K562 (cell line): Measurements from ENCODE around the gene ZDHHC24.
"Not testable (repeated sequence)": the region's sequence is repeated elsewhere in the genome, so short reads cannot be mapped to it uniquely, and the experiment has no call there.

Experiments used
- ARHGAP35 ChIP-seq: fragments of 450-650 bp; IDR thresholded peaks from 2 replicates; pipeline ENCODE4 v1.6.1; 2018; ENCODE audit not compliant: partially characterized antibody
- HNRNPL ChIP-seq: fragments of 200-400 bp; formaldehyde crosslinking; IDR thresholded peaks from 2 replicates; pipeline ENCODE4 v1.6.1; 2017; ENCODE audit warnings: low read depth, mild to moderate bottlenecking, low read length
- NFYB ChIP-seq: IDR thresholded peaks from 2 replicates; pipeline ENCODE4 v1.6.1; 2011; ENCODE audit warnings: mild to moderate bottlenecking, moderate library complexity; ENCODE audit not compliant: insufficient read length; ENCODE audit errors: extremely low read depth
- TF ChIP-seq, protein P1 (sequence below), 3 experiments: IDR thresholded peaks in 2 of 3; conservative IDR thresholded peaks in 1 of 3; 2 replicates each; pipeline ENCODE4 v1.5.1; 2011 to 2012; ENCODE audit warnings: low read length in 3 of 3, mild to moderate bottlenecking in 3 of 3, control low read depth in 2 of 3, improper control_type of control experiment in 1 of 3, inconsistent platforms in 1 of 3, low read depth in 1 of 3, mixed read lengths in 1 of 3, moderate library complexity in 1 of 3; ENCODE audit not compliant: insufficient read depth in 2 of 3
- TF ChIP-seq, protein P2 (sequence below): sonication (generic); formaldehyde crosslinking; IDR thresholded peaks from 2 replicates; pipeline ENCODE4 v1.8.1; 2022; ENCODE audit warnings: missing genetic modification reagents

DNA sequence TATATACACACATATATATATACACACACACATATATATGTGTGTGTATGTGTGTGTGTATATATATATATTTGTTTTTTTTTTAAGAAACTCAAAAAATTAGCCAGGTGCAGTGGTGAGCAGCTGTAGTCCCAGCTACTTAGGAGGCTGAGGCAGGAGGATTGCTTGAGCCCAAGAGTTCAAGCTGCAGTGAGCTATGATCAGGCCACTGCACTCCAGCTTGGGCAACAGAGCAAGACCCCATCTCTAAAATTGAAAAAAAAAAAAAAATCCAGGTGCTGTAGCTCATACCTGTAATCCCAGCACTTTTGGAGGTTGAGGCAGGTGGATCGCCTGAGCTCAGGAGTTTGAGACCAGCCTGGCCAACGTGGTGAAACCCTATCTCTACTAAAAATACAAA is 43.5 kb upstream of the ZDHHC24 start:
- not testable (repeated sequence) for TF ChIP-seq HNRNPL, NFYB, ARHGAP35
- TF ChIP-seq, protein P1, sequence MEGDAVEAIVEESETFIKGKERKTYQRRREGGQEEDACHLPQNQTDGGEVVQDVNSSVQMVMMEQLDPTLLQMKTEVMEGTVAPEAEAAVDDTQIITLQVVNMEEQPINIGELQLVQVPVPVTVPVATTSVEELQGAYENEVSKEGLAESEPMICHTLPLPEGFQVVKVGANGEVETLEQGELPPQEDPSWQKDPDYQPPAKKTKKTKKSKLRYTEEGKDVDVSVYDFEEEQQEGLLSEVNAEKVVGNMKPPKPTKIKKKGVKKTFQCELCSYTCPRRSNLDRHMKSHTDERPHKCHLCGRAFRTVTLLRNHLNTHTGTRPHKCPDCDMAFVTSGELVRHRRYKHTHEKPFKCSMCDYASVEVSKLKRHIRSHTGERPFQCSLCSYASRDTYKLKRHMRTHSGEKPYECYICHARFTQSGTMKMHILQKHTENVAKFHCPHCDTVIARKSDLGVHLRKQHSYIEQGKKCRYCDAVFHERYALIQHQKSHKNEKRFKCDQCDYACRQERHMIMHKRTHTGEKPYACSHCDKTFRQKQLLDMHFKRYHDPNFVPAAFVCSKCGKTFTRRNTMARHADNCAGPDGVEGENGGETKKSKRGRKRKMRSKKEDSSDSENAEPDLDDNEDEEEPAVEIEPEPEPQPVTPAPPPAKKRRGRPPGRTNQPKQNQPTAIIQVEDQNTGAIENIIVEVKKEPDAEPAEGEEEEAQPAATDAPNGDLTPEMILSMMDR (IDR thresholded peaks at IDR 0.05 in 2 of 3, conservative IDR thresholded peaks at IDR 0.05 in 1 of 3; ENCODE audit: insufficient read depth in 2 of 3, low read depth in 1 of 3, low read length in 3 of 3): not testable (repeated sequence)
- TF ChIP-seq, protein P2, sequence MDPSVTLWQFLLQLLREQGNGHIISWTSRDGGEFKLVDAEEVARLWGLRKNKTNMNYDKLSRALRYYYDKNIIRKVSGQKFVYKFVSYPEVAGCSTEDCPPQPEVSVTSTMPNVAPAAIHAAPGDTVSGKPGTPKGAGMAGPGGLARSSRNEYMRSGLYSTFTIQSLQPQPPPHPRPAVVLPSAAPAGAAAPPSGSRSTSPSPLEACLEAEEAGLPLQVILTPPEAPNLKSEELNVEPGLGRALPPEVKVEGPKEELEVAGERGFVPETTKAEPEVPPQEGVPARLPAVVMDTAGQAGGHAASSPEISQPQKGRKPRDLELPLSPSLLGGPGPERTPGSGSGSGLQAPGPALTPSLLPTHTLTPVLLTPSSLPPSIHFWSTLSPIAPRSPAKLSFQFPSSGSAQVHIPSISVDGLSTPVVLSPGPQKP (CRISPR knock-in tag): not testable (repeated sequence)
